IPS-18a (cell line): Measurements from ENCODE around the gene ZNF554.
"Not testable (repeated sequence)": the region's sequence is repeated elsewhere in the genome, so short reads cannot be mapped to it uniquely, and the experiment has no call there.

Source experiments
- H3K27ac ChIP-seq: one replicate; pipeline ENCODE4 v1.5.1; 2013; ENCODE audit warnings: low read length
- H3K27me3 ChIP-seq: one replicate; pipeline ENCODE4 v1.6.1; 2013; ENCODE audit warnings: mild to moderate bottlenecking, low read length; ENCODE audit not compliant: control insufficient read depth, insufficient read depth
- H3K36me3 ChIP-seq: one replicate; pipeline ENCODE4 v1.6.1; 2013; ENCODE audit warnings: low read depth, low read length; ENCODE audit not compliant: control insufficient read depth
- H3K4me1 ChIP-seq: one replicate; pipeline ENCODE4 v1.6.1; 2013; ENCODE audit warnings: low read depth, low read length; ENCODE audit not compliant: control insufficient read depth
- H3K4me3 ChIP-seq: one replicate; pipeline ENCODE4 v1.5.1; 2013; ENCODE audit warnings: low read length
- H3K9ac ChIP-seq: one replicate; pipeline ENCODE4 v1.6.1; 2013; ENCODE audit warnings: mild to moderate bottlenecking, low read length, moderate library complexity
- H3K9me3 ChIP-seq: one replicate; pipeline ENCODE4 v1.6.1; 2013; ENCODE audit warnings: low read depth, low read length; ENCODE audit not compliant: control insufficient read depth

ZNF554 gene

GRCh38 chr19:2867025-2867991, 47.6 kb downstream of the ZNF554 start, which contains the start of gene ZNF556:
ZNF556 (plus strand) TSS chr19:2867335; CDS start chr19:2867422, 87 bp downstream.
- no peaks in the 10 kb centered on the region for H3K27me3 ChIP-seq
- no peaks in the 10 kb centered on the region for H3K36me3 ChIP-seq
- no peak within 1 kb of the TSS for H3K9ac ChIP-seq
- H3K4me3 ChIP-seq = no peak within 1 kb of the TSS
- H3K27ac ChIP-seq = no peak within 1 kb of the TSS
- peaks cover 9% of the 10 kb centered on the region for H3K9me3 ChIP-seq
- H3K4me1 ChIP-seq = no peaks in the 10 kb centered on the region

- Histone ChIP-seq H3K4me3 (no peak overlapping the region), H3K4me1 (no peaks in the 10 kb centered on the region), H3K9me3 (peaks cover 5% of the 10 kb centered on the region), H3K27ac (no peak overlapping the region), H3K27me3 (no peaks in the 10 kb centered on the region), H3K36me3 (no peaks in the 10 kb centered on the region), H3K9ac (no peak overlapping the region)
Measured at GRCh38 chr19:2869618-2870017, 50.0 kb downstream of the ZNF554 start.

DNA sequence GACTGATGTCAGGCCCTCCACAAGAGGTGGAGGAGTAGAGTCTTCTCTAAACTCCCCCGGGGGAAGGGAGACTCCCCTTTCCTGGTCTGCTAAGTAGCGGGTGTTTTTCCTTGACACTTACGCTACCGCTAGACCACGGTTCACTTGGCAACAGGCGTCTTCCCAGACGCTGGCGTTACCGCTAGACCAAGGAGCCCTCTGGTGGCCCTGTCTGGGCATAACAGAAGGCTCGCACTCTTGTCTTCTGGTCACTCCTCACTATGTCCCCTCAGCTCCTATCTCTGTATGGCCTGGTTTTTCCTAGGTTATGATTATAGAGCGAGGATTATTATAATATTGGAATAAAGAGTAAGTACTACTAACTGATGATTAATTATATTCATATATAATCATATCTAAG, 52.5 kb downstream of the ZNF554 start:
- H3K9me3 ChIP-seq, H3K9ac ChIP-seq, H3K27ac ChIP-seq, H3K4me1 ChIP-seq, H3K27me3 ChIP-seq, H3K36me3 ChIP-seq, H3K4me3 ChIP-seq: not testable (repeated sequence)

- H3K9me3 ChIP-seq = peaks cover 17% of the 10 kb centered on the region
- H3K36me3 ChIP-seq = no peaks in the 10 kb centered on the region
Measured at GRCh38 chr19:2877398-2878331, 58.0 kb downstream of the ZNF554 start.

DNA sequence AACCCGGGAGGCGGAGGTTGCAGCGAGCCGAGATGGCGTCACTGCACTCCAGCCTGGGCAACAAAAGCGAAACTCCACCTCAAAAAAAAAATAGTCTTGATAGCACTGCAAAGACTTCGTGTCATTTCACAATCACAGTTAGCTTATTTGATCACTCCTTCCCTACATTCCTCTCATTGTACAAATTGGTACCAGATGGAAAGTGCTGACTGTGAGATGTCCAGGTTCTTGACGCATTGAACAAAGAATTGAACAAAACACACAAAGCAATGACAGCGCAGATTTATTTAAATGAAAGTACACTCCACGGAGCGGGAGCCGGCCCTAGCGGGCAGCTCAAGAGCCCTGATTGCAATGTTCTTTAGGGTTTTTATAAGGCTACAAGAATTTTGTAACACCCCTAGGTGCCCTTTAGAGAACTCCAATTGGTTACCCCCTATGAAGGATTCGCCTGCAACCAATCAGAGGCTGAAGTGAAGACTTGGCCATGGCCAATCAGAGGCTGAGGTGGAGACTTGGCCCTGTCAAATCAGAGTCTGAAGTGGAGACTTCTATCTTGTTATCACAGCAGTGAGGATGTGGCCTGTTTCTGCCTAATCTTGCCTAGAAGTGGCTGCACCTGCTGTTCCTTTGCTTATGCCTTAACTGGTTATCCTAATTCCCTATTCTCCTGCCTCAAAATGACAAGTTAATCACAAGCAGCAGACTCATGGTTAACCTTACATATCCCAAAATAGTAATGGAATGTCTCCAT, 64.2 kb downstream of the ZNF554 start:
- Histone ChIP-seq H3K9ac (no peak overlapping the region), H3K9me3 (peaks cover 3% of the 10 kb centered on the region), H3K36me3 (no peaks in the 10 kb centered on the region), H3K4me3 (no peak overlapping the region), H3K4me1 (no peaks in the 10 kb centered on the region), H3K27ac (no peak overlapping the region), H3K27me3 (no peaks in the 10 kb centered on the region)

More at GRCh38 chr19:2877398-2878331, 58.0 kb downstream of the ZNF554 start:
- Histone ChIP-seq H3K4me1 (no peaks in the 10 kb centered on the region), H3K27me3 (no peaks in the 10 kb centered on the region), H3K4me3 (no peak overlapping the region), H3K27ac (no peak overlapping the region), H3K9ac (no peak overlapping the region)

DNA sequence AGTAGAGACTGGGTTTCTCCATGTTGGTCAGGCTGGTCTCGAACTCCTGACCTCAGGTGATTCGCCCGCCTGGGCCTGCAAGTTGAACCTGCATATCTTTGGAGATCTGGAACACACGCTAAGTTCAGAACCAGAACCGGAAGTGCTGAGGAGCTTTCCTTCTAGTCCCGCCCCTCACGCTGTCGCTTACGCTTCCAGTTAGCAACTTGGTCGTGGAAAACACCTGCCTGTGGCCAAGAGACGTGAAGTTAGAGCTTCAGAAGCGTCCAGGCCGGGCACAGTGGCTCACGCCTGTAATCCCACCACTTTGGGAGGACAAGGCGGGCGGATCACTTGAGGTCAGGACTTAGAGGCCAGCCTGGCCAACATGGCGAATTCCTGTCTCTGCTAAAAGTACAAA, 66.1 kb downstream of the ZNF554 start:
- no peak overlapping the region for H3K4me3 ChIP-seq
- no peaks in the 10 kb centered on the region for H3K9me3 ChIP-seq
- H3K9ac ChIP-seq = no peak overlapping the region
- no peaks in the 10 kb centered on the region for H3K4me1 ChIP-seq
- no peaks in the 10 kb centered on the region for H3K36me3 ChIP-seq
- H3K27me3 ChIP-seq = no peaks in the 10 kb centered on the region
- H3K27ac ChIP-seq = no peak overlapping the region
